PC-9 (cell line): ENCODE measurements around the gene ST6GALNAC6.

Experiments used
- EZH2 ChIP-seq: fragments of 200-600 bp; sonication (generic); IDR thresholded peaks from 2 replicates; pipeline ENCODE4 v1.8.0; 2017; ENCODE audit warnings: antibody characterized with exemption, low read depth
- TF ChIP-seq, protein P1 (sequence below): fragments of 200-600 bp; sonication (generic); conservative IDR thresholded peaks from 2 replicates; pipeline ENCODE4 v1.6.1; 2017; ENCODE audit warnings: mixed run types, antibody characterized with exemption, mild to moderate bottlenecking, moderate library complexity

DNA sequence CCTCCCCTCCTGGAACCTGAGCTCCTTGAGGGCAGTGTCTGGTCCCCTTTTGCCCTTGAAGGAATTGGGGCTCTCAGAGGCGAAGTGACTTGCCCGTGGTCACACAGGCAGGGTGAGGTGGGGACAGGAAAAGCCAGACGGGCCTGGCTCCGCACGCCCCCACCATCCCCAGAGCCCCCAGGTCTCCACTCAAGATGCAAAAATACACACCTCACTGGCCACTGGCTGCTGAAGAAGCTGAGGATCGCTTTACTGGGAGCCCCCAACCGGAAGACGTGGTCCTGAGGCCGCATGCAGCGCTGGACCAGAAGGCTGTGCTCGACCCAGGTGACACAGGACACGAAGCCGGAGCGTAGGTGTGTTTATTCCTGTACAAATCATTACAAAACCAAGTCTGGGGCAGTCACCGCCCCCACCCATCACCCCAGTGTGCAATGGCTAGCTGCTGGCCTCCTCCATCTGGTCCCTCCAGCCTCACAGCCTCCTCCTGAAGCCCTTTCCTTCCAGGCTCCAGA, 14.4 kb downstream of the ST6GALNAC6 start:
- TF ChIP-seq EZH2 = no peak
- TF ChIP-seq, protein P1, sequence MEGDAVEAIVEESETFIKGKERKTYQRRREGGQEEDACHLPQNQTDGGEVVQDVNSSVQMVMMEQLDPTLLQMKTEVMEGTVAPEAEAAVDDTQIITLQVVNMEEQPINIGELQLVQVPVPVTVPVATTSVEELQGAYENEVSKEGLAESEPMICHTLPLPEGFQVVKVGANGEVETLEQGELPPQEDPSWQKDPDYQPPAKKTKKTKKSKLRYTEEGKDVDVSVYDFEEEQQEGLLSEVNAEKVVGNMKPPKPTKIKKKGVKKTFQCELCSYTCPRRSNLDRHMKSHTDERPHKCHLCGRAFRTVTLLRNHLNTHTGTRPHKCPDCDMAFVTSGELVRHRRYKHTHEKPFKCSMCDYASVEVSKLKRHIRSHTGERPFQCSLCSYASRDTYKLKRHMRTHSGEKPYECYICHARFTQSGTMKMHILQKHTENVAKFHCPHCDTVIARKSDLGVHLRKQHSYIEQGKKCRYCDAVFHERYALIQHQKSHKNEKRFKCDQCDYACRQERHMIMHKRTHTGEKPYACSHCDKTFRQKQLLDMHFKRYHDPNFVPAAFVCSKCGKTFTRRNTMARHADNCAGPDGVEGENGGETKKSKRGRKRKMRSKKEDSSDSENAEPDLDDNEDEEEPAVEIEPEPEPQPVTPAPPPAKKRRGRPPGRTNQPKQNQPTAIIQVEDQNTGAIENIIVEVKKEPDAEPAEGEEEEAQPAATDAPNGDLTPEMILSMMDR = no peak
